Osteoblast (primary cell): ENCODE results near the gene CD164. TPM values are rescaled to one million over a fixed set of nuclear protein-coding genes. Genes with fewer than 3 reads are reported as not detected.

Experiments
- DNase-seq: peaks from one replicate; pipeline ENCODE4 v3.0.0; 2011; ENCODE audit warnings: low spot score, mixed read lengths; ENCODE audit not compliant: insufficient read length; ENCODE audit errors: missing footprints
- H2AFZ ChIP-seq: 2 replicates; pipeline ENCODE4 v1.6.0; 2011; ENCODE audit warnings: mild to moderate bottlenecking, low read length
- H3K27ac ChIP-seq: 2 replicates; pipeline ENCODE4 v1.5.1; 2011; ENCODE audit warnings: mild to moderate bottlenecking, low read depth, low read length, moderate library complexity
- H3K27me3 ChIP-seq: 2 replicates; pipeline ENCODE4 v1.6.0; 2012; ENCODE audit warnings: mild to moderate bottlenecking, control low read depth, inconsistent platforms, low read length, moderate library complexity; ENCODE audit not compliant: insufficient read depth
- H3K36me3 ChIP-seq: 2 replicates; pipeline ENCODE4 v1.5.1; 2011; ENCODE audit warnings: mild to moderate bottlenecking, low read length, control low read depth, moderate library complexity; ENCODE audit not compliant: insufficient read depth
- H3K4me1 ChIP-seq: 2 replicates; pipeline ENCODE4 v1.5.1; 2011; ENCODE audit warnings: mild to moderate bottlenecking, low read length, control low read depth, moderate library complexity; ENCODE audit not compliant: insufficient read depth
- H3K4me2 ChIP-seq: 2 replicates; pipeline ENCODE4 v1.6.0; 2011; ENCODE audit warnings: mild to moderate bottlenecking, low read length; ENCODE audit not compliant: insufficient read depth
- H3K4me3 ChIP-seq: fragments of 200-600 bp; sonication (generic); 3 replicates; pipeline ENCODE4 v1.5.1; 2012; ENCODE audit warnings: mild to moderate bottlenecking, low read length, inconsistent platforms; ENCODE audit not compliant: insufficient read depth
- H3K79me2 ChIP-seq: 2 replicates; pipeline ENCODE4 v1.6.0; 2012; ENCODE audit warnings: mild to moderate bottlenecking, low read length, control low read depth, inconsistent platforms; ENCODE audit not compliant: insufficient read depth
- H3K9me3 ChIP-seq: 2 replicates; pipeline ENCODE4 v1.5.1; 2011; ENCODE audit warnings: low read depth, low read length, control low read depth
- H4K20me1 ChIP-seq: 2 replicates; pipeline ENCODE4 v1.6.0; 2012; ENCODE audit warnings: mild to moderate bottlenecking, low read length, control low read depth; ENCODE audit not compliant: insufficient read depth
- total RNA-seq: library from RNA; depleted of rRNA; stranded (reverse); fragments of >200 nt; gene quantifications from 2 replicates; pipeline ENCODE4 v1.2.3, GENCODE V29; 2012
- TF ChIP-seq, protein P1 (sequence below): IDR thresholded peaks from 2 replicates; pipeline ENCODE4 v1.5.1; 2011; ENCODE audit warnings: mild to moderate bottlenecking, low read depth, low read length, moderate library complexity; ENCODE audit errors: extremely low read depth

The CD164 gene
- total RNA-seq, 1 donor = 211 TPM

DNA sequence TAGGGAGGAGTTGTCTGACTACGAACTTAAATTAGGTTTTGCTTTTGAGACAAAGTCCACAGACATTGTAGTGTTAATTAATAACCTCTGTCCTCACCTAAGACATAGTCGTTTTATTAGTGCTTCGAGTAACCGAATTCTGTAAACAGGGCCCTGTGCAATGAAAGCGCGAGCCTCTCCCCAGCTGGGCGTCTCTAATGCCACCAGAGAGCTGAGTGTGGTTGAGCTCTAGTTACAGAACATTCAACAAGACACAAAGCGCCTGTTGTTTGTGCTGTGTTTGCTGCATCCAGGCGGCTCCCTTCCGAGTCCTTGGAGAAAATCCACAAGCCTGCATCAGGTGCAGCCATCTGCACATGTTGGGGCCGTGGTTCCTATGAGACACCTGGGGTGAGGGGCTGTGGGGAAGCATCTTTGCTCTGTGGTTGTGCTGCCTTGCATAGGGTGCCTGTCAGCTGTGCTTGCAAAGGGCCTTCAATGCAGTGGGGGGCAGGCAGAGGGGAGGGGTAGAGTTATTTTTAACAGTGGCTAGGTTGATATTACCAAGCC lies 63.9 kb downstream of the CD164 start:
- TF ChIP-seq, protein P1, sequence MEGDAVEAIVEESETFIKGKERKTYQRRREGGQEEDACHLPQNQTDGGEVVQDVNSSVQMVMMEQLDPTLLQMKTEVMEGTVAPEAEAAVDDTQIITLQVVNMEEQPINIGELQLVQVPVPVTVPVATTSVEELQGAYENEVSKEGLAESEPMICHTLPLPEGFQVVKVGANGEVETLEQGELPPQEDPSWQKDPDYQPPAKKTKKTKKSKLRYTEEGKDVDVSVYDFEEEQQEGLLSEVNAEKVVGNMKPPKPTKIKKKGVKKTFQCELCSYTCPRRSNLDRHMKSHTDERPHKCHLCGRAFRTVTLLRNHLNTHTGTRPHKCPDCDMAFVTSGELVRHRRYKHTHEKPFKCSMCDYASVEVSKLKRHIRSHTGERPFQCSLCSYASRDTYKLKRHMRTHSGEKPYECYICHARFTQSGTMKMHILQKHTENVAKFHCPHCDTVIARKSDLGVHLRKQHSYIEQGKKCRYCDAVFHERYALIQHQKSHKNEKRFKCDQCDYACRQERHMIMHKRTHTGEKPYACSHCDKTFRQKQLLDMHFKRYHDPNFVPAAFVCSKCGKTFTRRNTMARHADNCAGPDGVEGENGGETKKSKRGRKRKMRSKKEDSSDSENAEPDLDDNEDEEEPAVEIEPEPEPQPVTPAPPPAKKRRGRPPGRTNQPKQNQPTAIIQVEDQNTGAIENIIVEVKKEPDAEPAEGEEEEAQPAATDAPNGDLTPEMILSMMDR = no peak
- no peaks in the 10 kb centered on the region for H4K20me1 ChIP-seq
- H3K4me3 ChIP-seq = no peak overlapping the region
- H3K36me3 ChIP-seq = no peaks in the 10 kb centered on the region
- H3K4me1 ChIP-seq = no peaks in the 10 kb centered on the region
- peaks cover 17% of the 10 kb centered on the region for H3K27me3 ChIP-seq
- no peaks in the 10 kb centered on the region for H3K9me3 ChIP-seq
- no peak overlapping the region for H2AFZ ChIP-seq
- no peak overlapping the region for H3K27ac ChIP-seq
- H3K4me2 ChIP-seq = no peak overlapping the region
- no peaks in the 10 kb centered on the region for H3K79me2 ChIP-seq
- no peak for DNase-seq

GRCh38 chr6:109316909-109317308 lies 65.4 kb downstream of the CD164 start:
- Histone ChIP-seq H4K20me1 (no peaks in the 10 kb centered on the region), H3K27me3 (peaks cover 15% of the 10 kb centered on the region), H2AFZ (no peak overlapping the region), H3K4me1 (no peaks in the 10 kb centered on the region), H3K27ac (no peak overlapping the region), H3K4me2 (no peak overlapping the region), H3K9me3 (no peaks in the 10 kb centered on the region), H3K4me3 (no peak overlapping the region), H3K36me3 (no peaks in the 10 kb centered on the region), H3K79me2 (no peaks in the 10 kb centered on the region)
- TF ChIP-seq, protein P1 = no peak
- no peak for DNase-seq

Other genes starting within 250 kb of the CD164 start
- 5.3 and 5.8 TPM in 2 replicates for gene PPIL6, start 58.2 kb upstream of the CD164 start, total RNA-seq
- 14.8 and 15.0 TPM in 2 replicates for gene SMPD2, start 58.3 kb upstream of the CD164 start, total RNA-seq
- gene MICAL1, start 73.3 kb upstream of the CD164 start, total RNA-seq = 26.1 and 28.0 TPM in 2 replicates
- gene ZBTB24, start 100.8 kb upstream of the CD164 start, total RNA-seq = 8.7 and 10.9 TPM in 2 replicates